K562 (cell line): ENCODE data around the gene SFT2D2. TPM values are rescaled to one million over a fixed set of nuclear protein-coding genes. Genes with fewer than 3 reads are reported as not detected.

ENCODE experiments used
- ATAC-seq: fragments of 200-7000 bp; cut with Tn5 transposase; 3 replicates; pipeline ENCODE4 v1.9.1; 2020; ENCODE audit warnings: moderate library complexity
- BruUV-seq: library from RNA; stranded (reverse); fragments of 400-500 nt; replicated peaks from 2 replicates; lab custom pipeline; 2021; lab: Mats Ljungman, UMichigan
- CTCF ChIA-PET: fragments of 300-600 bp; formaldehyde crosslinking; extraction: SDS; loops from one replicate; lab custom pipeline; 2021; ENCODE audit warnings: low intra/inter-chr PET ratio; lab: Yijun Ruan, JAX
- POLR2A ChIA-PET: fragments of 300-600, 350-650 bp; sonication (Branson Sonifier 250); formaldehyde crosslinking; extraction: SDS; loops from one replicate; lab custom pipeline; 2021; ENCODE audit warnings: antibody characterized with exemption, inconsistent platforms; lab: Yijun Ruan, JAX
- DNase-seq, 4 experiments: peaks; one replicate each; pipeline versions ENCODE4 v3.0.0 to v3.0.0-alpha.2; 2011 to 2018; ENCODE audit warnings: low spot score in 3 of 4, mixed read lengths in 3 of 4; ENCODE audit errors: extremely low read depth in 1 of 4
- FAIRE-seq: peaks from 2 replicates; lab custom pipeline; 2011; peaks lifted over from hg19 to GRCh38; lab: Jason Lieb, UNC
- H2AFZ ChIP-seq: 2 replicates; pipeline ENCODE4 v1.6.0; 2011; ENCODE audit warnings: low read depth, low read length, control low read depth, inconsistent platforms
- H3K27ac ChIP-seq: fragments of 200-600 bp; 3 replicates; pipeline ENCODE4 v1.8.0; 2011; ENCODE audit warnings: low read depth, mild to moderate bottlenecking, control low read depth, inconsistent platforms, low read length, moderate library complexity, mixed read lengths; ENCODE audit errors: extremely low read depth
- H3K27me3 ChIP-seq, 2 experiments: fragments of 300-600 bp in 1 of 2; 2 replicates in 1 of 2; 3 replicates in 1 of 2; pipeline versions ENCODE4 v1.6.0 to v1.8.0; 2011; ENCODE audit warnings: inconsistent platforms in 2 of 2, low read length in 2 of 2, mild to moderate bottlenecking in 1 of 2, mixed read lengths in 1 of 2, moderate library complexity in 1 of 2; ENCODE audit not compliant: control insufficient read depth in 2 of 2, insufficient read depth in 2 of 2
- H3K36me3 ChIP-seq: fragments of 300-600 bp; 3 replicates; pipeline ENCODE4 v1.8.0; 2011; ENCODE audit warnings: mild to moderate bottlenecking, low read length, inconsistent platforms; ENCODE audit not compliant: control insufficient read depth, insufficient read depth
- H3K4me1 ChIP-seq, 2 experiments: fragments of 200-600 bp in 1 of 2; replicated peaks in 1 of 2; 2 replicates in 1 of 2; 3 replicates in 1 of 2; pipeline versions ENCODE4 v1.5.1 to v1.8.0; 2011; ENCODE audit warnings: inconsistent platforms in 2 of 2, low read length in 2 of 2, mild to moderate bottlenecking in 1 of 2, mixed read lengths in 1 of 2, moderate library complexity in 1 of 2; ENCODE audit not compliant: control insufficient read depth in 2 of 2, insufficient read depth in 2 of 2
- H3K4me2 ChIP-seq: 2 replicates; pipeline ENCODE4 v1.6.1; 2011; ENCODE audit warnings: low read length, control low read depth, inconsistent platforms, mixed read lengths; ENCODE audit not compliant: insufficient read depth
- H3K4me3 ChIP-seq: fragments of 200-600 bp; sonication (generic), shearing (Covaris generic); 2 replicates; pipeline ENCODE4 v1.5.1; 2016; ENCODE audit warnings: control low read depth, inconsistent platforms
- H3K79me2 ChIP-seq: fragments of 200-600 bp; 3 replicates; pipeline ENCODE4 v1.8.0; 2011; ENCODE audit warnings: low read length, inconsistent platforms; ENCODE audit not compliant: control insufficient read depth, insufficient read depth
- H3K9ac ChIP-seq, 2 experiments: 2 replicates each; pipeline versions ENCODE4 v1.6.0 to v1.6.1; 2011; ENCODE audit warnings: low read depth in 2 of 2, low read length in 2 of 2, control low read depth in 1 of 2, inconsistent platforms in 1 of 2, mild to moderate bottlenecking in 1 of 2, mixed read lengths in 1 of 2; ENCODE audit not compliant: insufficient read depth in 1 of 2
- H3K9me1 ChIP-seq: one replicate; pipeline ENCODE4 v1.6.0; 2011; ENCODE audit warnings: inconsistent platforms, mild to moderate bottlenecking, low read length, moderate library complexity; ENCODE audit not compliant: control insufficient read depth, insufficient read depth
- H3K9me3 ChIP-seq: replicated peaks from 2 replicates; pipeline ENCODE4 v1.5.1; 2011; ENCODE audit warnings: low read depth, low read length, inconsistent platforms; ENCODE audit not compliant: control insufficient read depth, insufficient read depth
- H4K20me1 ChIP-seq: replicated peaks from 2 replicates; pipeline ENCODE4 v1.6.1; 2011; ENCODE audit warnings: low read length, inconsistent platforms, mixed read lengths; ENCODE audit not compliant: control insufficient read depth, insufficient read depth
- BCOR ChIP-seq: fragments of 450-650 bp; IDR thresholded peaks from 2 replicates; pipeline ENCODE4 v1.6.1; 2016
- RBM25 ChIP-seq: fragments of 200-400 bp; formaldehyde crosslinking; IDR thresholded peaks from 2 replicates; pipeline ENCODE4 v1.6.1; 2018; ENCODE audit warnings: low read length, low read depth, moderate library complexity; ENCODE audit not compliant: severe bottlenecking
- TRIM28 ChIP-seq: fragments of 450-650 bp; IDR thresholded peaks from 2 replicates; pipeline ENCODE4 v1.6.1; 2017
- ZNF518B ChIP-seq: fragments of 250-450 bp; sonication (Bioruptor Pico); IDR thresholded peaks from 2 replicates; pipeline ENCODE4 v1.5.0; 2021; ENCODE audit warnings: mild to moderate bottlenecking, moderate library complexity
- in situ Hi-C: fragments of 300-500 bp; cut with MboI; formaldehyde crosslinking; loops from 4 replicates; pipeline ENCODE4 v1.15.0; 2018; ENCODE audit warnings: inconsistent platforms, mixed read lengths
- intact Hi-C: fragments of 100-400 bp; cut with micrococcal nuclease; formaldehyde crosslinking; loops from 2 replicates; pipeline ENCODE4 v1.14.2; 2022
- polyA plus RNA-seq, 8 experiments: library from polyadenylated mRNA; depleted of rRNA in 4 of 8; stranded (reverse) in 5 of 8; unstranded in 3 of 8; fragments of >200 nt; fragmentation: Nextera tagmentation in 2 of 8; fragmentation: Illumina TruSeq in 1 of 8; extraction: Ambion mirVana in 2 of 8; extraction: Trizol in 1 of 8; gene quantifications; 2 replicates each; pipeline versions ENCODE4 v1.2.1 to v1.2.3, GENCODE V29; 2011 to 2014; ENCODE audit warnings: inconsistent platforms in 1 of 8, missing spikeins in 1 of 8
- total RNA-seq, 7 experiments: library from RNA; depleted of rRNA in 6 of 7; stranded (reverse); fragments of >200 nt in 6 of 7; fragmentation: Illumina TruSeq in 2 of 7; extraction: Trizol in 2 of 7; gene quantifications; 2 replicates each; pipeline versions ENCODE4 v1.2.1 to v1.2.3, GENCODE V29; 2011 to 2021; ENCODE audit warnings: low replicate concordance in 1 of 7
- TF ChIP-seq, protein P1 (sequence below), 2 experiments: fragments of 200-800 bp in 1 of 2; sonication (Bioruptor generic) in 1 of 2; sonication (generic) in 1 of 2; formaldehyde crosslinking in 1 of 2; IDR thresholded peaks in 1 of 2; conservative IDR thresholded peaks in 1 of 2; 2 replicates each; pipeline versions ENCODE4 v1.5.0 to v1.6.1; 2016 to 2020; ENCODE audit warnings: missing compliant biosample characterization in 1 of 2, missing genetic modification characterization in 1 of 2, missing genetic modification reagents in 1 of 2

SFT2D2 gene
- total and polyA plus RNA-seq, 9 of the 15 experiments (the other 6 are each of a cell fraction or from before 2014, with no cell fraction given), result 3.4 to 50.1 (median 21.6) TPM

- DNase-seq (no peak), FAIRE-seq (no peak), ATAC-seq (no peak)
- H3K4me1 ChIP-seq, result peaks cover 25 to 50% of the 10 kb centered on the region in 2 experiments
- H3K79me2 ChIP-seq, result peaks cover 52% of the 10 kb centered on the region
- no peaks in the 10 kb centered on the region; the same call in 1 of the 2 replicates for H4K20me1 ChIP-seq
- CTCF ChIA-PET, result no interaction called here
- no peak for TF ChIP-seq ZNF518B (CRISPR knock-in tag)
- TF ChIP-seq RBM25, result peak; percentile 95
- TF ChIP-seq TRIM28, result 0 out of 2 replicates have a peak, but pooled peaks have one; percentile 29
- TF ChIP-seq BCOR, result peak; percentile 56; the same call in 1 of the 2 replicates
- TF ChIP-seq, protein P1, sequence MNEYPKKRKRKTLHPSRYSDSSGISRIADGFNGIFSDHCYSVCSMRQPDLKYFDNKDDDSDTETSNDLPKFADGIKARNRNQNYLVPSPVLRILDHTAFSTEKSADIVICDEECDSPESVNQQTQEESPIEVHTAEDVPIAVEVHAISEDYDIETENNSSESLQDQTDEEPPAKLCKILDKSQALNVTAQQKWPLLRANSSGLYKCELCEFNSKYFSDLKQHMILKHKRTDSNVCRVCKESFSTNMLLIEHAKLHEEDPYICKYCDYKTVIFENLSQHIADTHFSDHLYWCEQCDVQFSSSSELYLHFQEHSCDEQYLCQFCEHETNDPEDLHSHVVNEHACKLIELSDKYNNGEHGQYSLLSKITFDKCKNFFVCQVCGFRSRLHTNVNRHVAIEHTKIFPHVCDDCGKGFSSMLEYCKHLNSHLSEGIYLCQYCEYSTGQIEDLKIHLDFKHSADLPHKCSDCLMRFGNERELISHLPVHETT (CRISPR knock-in tag; conservative IDR thresholded peaks at IDR 0.05 in 1 of 2, IDR thresholded peaks at IDR 0.05 in 1 of 2), result no peak
- in situ Hi-C loops (no loop called here), intact Hi-C loops (loop anchor here (5.0 to 10.0 kb wide), 2 partner anchors 61 to 128 kb away; no protein-coding TSS in a partner anchor)
- no TSS peak for BruUV-seq
- no peaks in the 10 kb centered on the region for H3K9me3 ChIP-seq
- H3K9ac ChIP-seq, result no peak overlapping the region
- no peaks in the 10 kb centered on the region for H3K27me3 ChIP-seq
- H3K4me2 ChIP-seq, result no peak overlapping the region
- no peak overlapping the region for H3K4me3 ChIP-seq
- H2AFZ ChIP-seq, result no peak overlapping the region
- no peak overlapping the region for H3K27ac ChIP-seq
- H3K36me3 ChIP-seq, result peaks cover 10% of the 10 kb centered on the region; the same call in 2 of the 3 replicates
- POLR2A ChIA-PET, result interaction anchor here (1.8 kb wide), 1 partner anchor 36 kb away, joined by 6 read pairs; no protein-coding TSS in a partner anchor
- H3K9me1 ChIP-seq, result no peaks in the 10 kb centered on the region
These were observed 2.5 kb upstream of the SFT2D2 start for GRCh38 chr1:168223261-168223660.
